Mucosa of stomach (tissue), 1 donor: Measurements from ENCODE around the gene ATP13A1.
"Not testable (repeated sequence)": the region's sequence is repeated elsewhere in the genome, so short reads cannot be mapped to it uniquely, and the experiment has no call there.

ENCODE experiments used
- H3K27me3 ChIP-seq: one replicate; pipeline ENCODE4 v1.7.0; 2013; ENCODE audit warnings: mild to moderate bottlenecking, low read length; ENCODE audit not compliant: control insufficient read depth, insufficient read depth
- H3K36me3 ChIP-seq: one replicate; pipeline ENCODE4 v1.7.0; 2013; ENCODE audit warnings: low read length; ENCODE audit not compliant: control insufficient read depth, insufficient read depth
- H3K4me1 ChIP-seq: one replicate; pipeline ENCODE4 v1.7.0; 2013; ENCODE audit warnings: mild to moderate bottlenecking, low read length; ENCODE audit not compliant: control insufficient read depth, insufficient read depth
- H3K4me3 ChIP-seq: one replicate; pipeline ENCODE4 v1.7.0; 2013; ENCODE audit warnings: low read length
- H3K9ac ChIP-seq: one replicate; pipeline ENCODE4 v1.7.0; 2013; ENCODE audit warnings: mild to moderate bottlenecking, low read length, moderate library complexity
- H3K9me3 ChIP-seq: one replicate; pipeline ENCODE4 v1.7.0; 2013; ENCODE audit warnings: mild to moderate bottlenecking, low read length, moderate library complexity; ENCODE audit not compliant: control insufficient read depth
- donor health status: Pancreatic carcinoma.

ATP13A1 gene

GRCh38 chr19:19623383-19623782, 40.1 kb downstream of the ATP13A1 start:
- Histone ChIP-seq H3K9me3 (no peaks in the 10 kb centered on the region), H3K36me3 (no peaks in the 10 kb centered on the region), H3K4me3 (no peak overlapping the region), H3K9ac (no peak overlapping the region), H3K27me3 (no peaks in the 10 kb centered on the region), H3K4me1 (peaks cover 23% of the 10 kb centered on the region)

GRCh38 chr19:19619849-19620210, 43.6 kb downstream of the ATP13A1 start:
- H3K4me1 ChIP-seq = peaks cover 22% of the 10 kb centered on the region

GRCh38 chr19:19619181-19619848, 44.2 kb downstream of the ATP13A1 start:
- Histone ChIP-seq H3K9me3 (no peaks in the 10 kb centered on the region), H3K9ac (no peak overlapping the region), H3K4me3 (no peak overlapping the region), H3K4me1 (peaks cover 26% of the 10 kb centered on the region), H3K27me3 (no peaks in the 10 kb centered on the region), H3K36me3 (no peaks in the 10 kb centered on the region)

More at GRCh38 chr19:19619849-19620210, 43.6 kb downstream of the ATP13A1 start:
- Histone ChIP-seq H3K9me3 (no peaks in the 10 kb centered on the region), H3K9ac (no peak overlapping the region), H3K27me3 (no peaks in the 10 kb centered on the region), H3K36me3 (no peaks in the 10 kb centered on the region), H3K4me3 (no peak overlapping the region)

DNA sequence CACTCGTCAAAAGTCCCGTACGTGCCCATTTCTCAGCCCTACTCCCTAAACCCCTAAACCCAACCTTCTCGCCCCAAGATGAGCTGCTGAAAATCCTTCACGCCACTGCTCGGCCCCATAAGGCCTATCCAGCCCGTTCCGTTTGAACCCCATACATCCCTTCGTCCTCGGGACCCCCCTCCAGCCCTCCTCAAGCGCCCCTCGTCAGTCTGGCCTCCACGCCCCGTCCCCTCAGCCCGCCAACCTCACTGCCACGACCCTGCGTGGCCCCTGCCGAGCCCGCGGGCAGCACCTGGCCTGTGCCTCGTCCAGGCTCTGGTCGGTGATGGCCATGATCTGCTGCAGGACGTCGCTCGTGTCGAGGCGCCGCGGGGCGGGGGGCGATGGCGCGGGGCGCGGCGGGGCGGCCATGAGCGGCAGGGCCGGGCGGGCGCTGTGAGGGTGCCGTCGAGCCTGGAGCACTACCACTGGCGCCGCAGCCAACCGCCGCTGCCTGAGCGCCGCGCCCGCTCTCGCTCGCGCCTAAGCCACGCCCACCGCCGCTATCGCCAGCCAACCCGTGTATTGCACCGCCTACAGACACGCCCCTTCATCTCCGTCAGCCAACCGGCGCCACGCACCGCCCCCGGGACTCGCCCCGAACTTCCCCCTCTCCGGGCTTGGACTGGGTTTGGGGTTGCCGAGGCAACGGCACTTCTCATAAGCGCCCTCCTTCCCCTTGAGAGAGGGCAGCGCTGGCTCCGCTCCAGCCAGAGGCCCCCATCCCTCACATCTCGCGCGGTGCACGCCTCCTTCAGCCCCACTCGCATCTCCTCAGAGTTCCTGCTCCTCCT, 45.0 kb downstream of the ATP13A1 start, which contains the start of gene PBX4:
PBX4 (minus strand) TSS at position 469 of the 833 bp plus-strand sequence; CDS start at position 411, 58 bp downstream.
- H3K9ac ChIP-seq = peak within 1 kb of the TSS; percentile 78
- H3K27me3 ChIP-seq = no peaks in the 10 kb centered on the region
- peaks cover 32% of the 10 kb centered on the region for H3K4me1 ChIP-seq
- H3K9me3 ChIP-seq = no peaks in the 10 kb centered on the region
- H3K4me3 ChIP-seq = peak within 1 kb of the TSS; percentile 50
- no peaks in the 10 kb centered on the region for H3K36me3 ChIP-seq

DNA sequence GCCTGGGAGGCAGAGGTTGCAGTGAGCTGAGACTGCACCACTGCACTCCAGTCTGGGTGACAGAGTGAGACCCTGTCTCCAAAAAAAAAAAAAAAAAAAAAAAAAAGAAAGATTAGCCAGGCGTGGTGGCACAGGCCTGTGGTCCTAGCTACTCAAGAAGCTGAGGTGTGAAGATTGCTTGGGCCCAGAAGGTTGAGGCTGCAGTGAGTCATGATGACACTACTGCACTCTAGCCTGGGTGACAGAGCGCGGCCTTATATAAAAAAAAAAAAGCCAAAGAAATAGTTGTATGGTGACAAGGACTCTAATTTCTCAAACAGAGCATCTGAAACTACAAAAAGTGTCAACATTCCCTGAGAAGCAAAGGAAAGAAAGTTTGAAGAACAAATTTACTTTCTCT, 48.4 kb downstream of the ATP13A1 start:
- Histone ChIP-seq H3K4me3 (no peak overlapping the region), H3K4me1 (peaks cover 33% of the 10 kb centered on the region), H3K27me3 (no peaks in the 10 kb centered on the region), H3K9me3 (no peaks in the 10 kb centered on the region), H3K36me3 (no peaks in the 10 kb centered on the region), H3K9ac (no peak overlapping the region)

GRCh38 chr19:19613506-19613905, 50.0 kb downstream of the ATP13A1 start:
- H3K36me3 ChIP-seq = no peaks in the 10 kb centered on the region

DNA sequence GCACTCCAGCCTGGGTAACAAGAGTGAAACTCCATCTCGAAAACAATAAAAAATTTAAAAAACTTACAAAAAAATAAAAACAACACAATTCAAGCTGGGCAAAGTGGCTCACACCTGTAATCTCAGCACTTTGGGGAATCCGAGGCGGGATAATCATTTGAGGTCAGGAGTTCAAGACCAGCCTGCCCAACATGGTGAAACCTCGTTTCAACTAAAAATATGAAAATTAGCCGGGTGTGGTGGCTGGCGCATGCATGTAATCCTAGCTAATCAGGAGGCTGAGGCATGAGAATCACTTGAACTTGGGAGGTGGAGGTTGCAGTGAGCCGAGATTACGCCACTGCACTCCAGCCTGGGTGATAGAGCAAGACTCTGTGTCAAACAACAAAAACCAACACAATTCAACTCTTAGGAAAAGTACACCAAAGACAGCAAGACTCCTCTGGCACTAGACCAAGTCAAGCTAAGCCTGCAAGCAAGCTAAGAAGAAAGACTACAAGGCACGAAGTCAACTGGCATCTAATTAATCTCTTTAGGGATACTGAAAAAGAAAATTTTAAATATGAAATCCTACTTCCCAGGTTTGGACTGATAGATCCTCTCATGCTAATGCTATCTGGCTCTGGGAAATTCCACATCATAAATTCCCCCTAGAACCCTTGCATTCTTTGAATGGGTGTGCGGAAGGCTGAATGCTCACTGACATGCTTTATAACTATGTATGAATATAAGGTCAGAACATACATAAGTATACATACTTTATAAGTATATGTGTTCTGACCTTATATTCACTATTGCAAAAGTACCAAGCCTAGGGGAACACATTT, 52.9 kb downstream of the ATP13A1 start:
- no peaks in the 10 kb centered on the region for H3K9me3 ChIP-seq
- H3K27me3 ChIP-seq = no peaks in the 10 kb centered on the region
- no peak overlapping the region for H3K9ac ChIP-seq
- no peak overlapping the region for H3K4me3 ChIP-seq
- peaks cover 28% of the 10 kb centered on the region for H3K4me1 ChIP-seq
- H3K36me3 ChIP-seq = no peaks in the 10 kb centered on the region

More at GRCh38 chr19:19613506-19613905, 50.0 kb downstream of the ATP13A1 start:
- H3K9ac ChIP-seq = no peak overlapping the region
- H3K27me3 ChIP-seq = no peaks in the 10 kb centered on the region
- H3K4me1 ChIP-seq = peaks cover 23% of the 10 kb centered on the region
- no peaks in the 10 kb centered on the region for H3K9me3 ChIP-seq
- H3K4me3 ChIP-seq = no peak overlapping the region

DNA sequence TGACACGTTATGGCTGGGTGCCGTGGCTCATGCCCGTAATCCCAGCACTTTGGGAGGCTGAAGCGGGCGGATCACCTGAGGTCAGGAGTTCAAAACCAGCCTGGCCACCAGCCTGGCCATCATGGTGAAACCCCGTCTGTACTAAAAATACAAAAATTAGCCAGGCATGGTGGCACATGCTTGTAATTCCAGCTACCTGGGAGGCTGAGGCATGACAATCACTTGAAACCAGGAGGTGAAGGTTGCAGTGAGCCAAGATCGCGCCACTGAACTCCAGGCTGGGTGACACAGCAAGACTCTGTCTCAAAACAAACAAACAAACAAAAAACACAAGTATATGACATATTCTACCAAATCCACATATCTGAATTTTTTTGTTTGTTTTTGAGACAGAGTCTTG, 56.8 kb downstream of the ATP13A1 start:
- Histone ChIP-seq H3K4me1 (peaks cover 40% of the 10 kb centered on the region), H3K9ac (peak overlapping the region; percentile 49)
- not testable (repeated sequence) for H3K9me3 ChIP-seq, H3K4me3 ChIP-seq, H3K36me3 ChIP-seq, H3K27me3 ChIP-seq

DNA sequence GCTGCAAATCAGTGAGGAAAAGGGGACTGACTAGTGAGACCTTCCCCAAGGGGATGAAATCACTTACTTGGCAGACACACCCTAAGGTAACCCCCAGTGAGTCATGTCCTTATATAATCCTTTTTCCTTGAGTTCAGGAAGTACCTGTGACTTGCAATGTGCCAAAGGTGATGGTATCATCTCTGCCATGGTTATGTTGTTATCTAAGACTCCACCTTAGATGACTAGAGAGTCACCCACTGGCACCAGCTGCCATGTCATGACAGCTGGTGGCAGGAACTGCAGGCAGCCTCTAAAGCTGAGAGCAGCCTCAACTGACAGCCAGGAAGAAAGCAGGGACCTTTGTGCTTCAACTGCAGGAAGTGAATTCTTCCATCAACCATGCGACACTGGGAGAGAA, 57.5 kb downstream of the ATP13A1 start:
- Histone ChIP-seq H3K9ac (peak overlapping the region; percentile 49), H3K36me3 (no peaks in the 10 kb centered on the region), H3K4me3 (no peak overlapping the region), H3K9me3 (no peaks in the 10 kb centered on the region), H3K27me3 (no peaks in the 10 kb centered on the region), H3K4me1 (peaks cover 43% of the 10 kb centered on the region)

GRCh38 chr19:19602713-19603324, 60.7 kb downstream of the ATP13A1 start:
- H3K27me3 ChIP-seq = no peaks in the 10 kb centered on the region
- no peak overlapping the region for H3K4me3 ChIP-seq
- H3K9me3 ChIP-seq = no peaks in the 10 kb centered on the region
- peak overlapping the region; percentile 18 for H3K9ac ChIP-seq
- no peaks in the 10 kb centered on the region for H3K36me3 ChIP-seq
- H3K4me1 ChIP-seq = peaks cover 43% of the 10 kb centered on the region

DNA sequence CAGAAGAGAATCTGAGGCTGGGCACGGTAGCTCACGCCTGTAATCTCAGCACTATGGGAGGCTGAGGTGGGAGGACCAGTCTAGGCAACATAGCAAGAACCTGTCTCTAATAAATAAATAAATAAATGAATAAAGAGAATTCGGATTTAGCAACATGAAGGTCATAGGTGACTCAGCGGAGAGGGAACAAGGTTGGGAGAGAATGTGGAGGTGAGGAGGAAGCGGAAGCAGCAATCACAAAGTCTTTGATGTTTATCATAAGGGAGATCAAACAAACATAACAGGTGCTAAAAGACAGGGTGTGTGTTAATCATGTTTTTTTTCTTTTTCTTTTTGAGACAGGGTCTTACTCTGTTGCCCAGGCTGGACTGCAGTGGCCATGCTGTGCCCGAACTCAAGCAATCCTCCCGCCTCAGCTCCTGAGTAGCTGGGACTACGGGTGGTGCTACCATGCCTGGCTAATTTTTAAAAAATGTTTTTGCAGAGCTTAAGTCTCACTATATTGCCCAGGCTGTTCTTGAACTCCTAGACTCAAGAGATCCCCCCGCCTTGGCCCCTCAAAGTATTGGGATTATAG, 61.3 kb downstream of the ATP13A1 start:
- Histone ChIP-seq H3K9me3 (no peaks in the 10 kb centered on the region), H3K36me3 (no peaks in the 10 kb centered on the region), H3K27me3 (no peaks in the 10 kb centered on the region), H3K4me1 (peaks cover 40% of the 10 kb centered on the region), H3K4me3 (no peak overlapping the region), H3K9ac (peak overlapping the region; percentile 18)
